Activated T-helper 1 cell treated with Interleukin-2 at 50 U/mL for 16 hours (primary cell): Measurements from ENCODE around the gene HHAT.

Source experiments
- DNase-seq: peaks from one replicate; pipeline ENCODE4 v3.0.0-alpha.2; 2020; ENCODE audit warnings: low read depth

Gene HHAT

GRCh38 chr1:210722410-210723081, 393.8 kb downstream of the HHAT start:
- DNase-seq = no peak

- no peak for DNase-seq
Measured at GRCh38 chr1:210723646-210724045, 394.9 kb downstream of the HHAT start.

GRCh38 chr1:210724768-210725167, 396.1 kb downstream of the HHAT start:
- no peak for DNase-seq
